ENCODE results near the gene KLF11.
"Not testable (repeated sequence)": the region's sequence is repeated elsewhere in the genome, so short reads cannot be mapped to it uniquely, and the experiment has no call there.

KLF11 gene

DNA sequence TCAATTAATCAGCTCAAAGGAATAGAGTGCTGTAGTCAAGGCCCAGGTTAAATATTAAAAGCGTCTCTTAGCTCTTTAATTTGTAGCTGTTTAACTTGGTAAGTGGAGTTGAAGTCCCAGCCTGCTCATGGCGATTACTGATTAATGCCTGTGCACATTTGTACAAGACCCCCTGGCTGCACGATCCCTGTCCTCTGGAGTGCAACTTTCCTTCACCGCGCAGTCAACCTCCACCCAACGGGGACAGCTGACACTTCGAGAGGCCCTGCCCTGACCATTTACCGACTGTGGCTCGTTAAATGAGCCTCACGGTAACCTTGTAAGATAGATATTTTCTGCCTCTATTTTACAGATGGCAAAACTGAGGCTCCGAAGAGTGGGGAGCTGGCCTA, 42.3 kb downstream of the KLF11 start:
- TF ChIP-seq CTCF (IDR thresholded peaks at IDR 0.05; ENCODE audit: low read length, missing control alignments): no peak
- H3K4me3 ChIP-seq (replicated peaks; ENCODE audit: low read depth, low read length): no peak overlapping the region
- DNase-seq (ENCODE audit: low read depth): no peak

GRCh38 chr2:10086950-10087349, 43.6 kb downstream of the KLF11 start:
- no peak for TF ChIP-seq CTCF (IDR thresholded peaks at IDR 0.05; ENCODE audit: low read length, missing control alignments)
- no peak overlapping the region for H3K4me3 ChIP-seq (replicated peaks; ENCODE audit: low read depth, low read length)
- DNase-seq (ENCODE audit: low read depth): no peak

GRCh38 chr2:10087360-10087759, 44.0 kb downstream of the KLF11 start:
- H3K4me3 ChIP-seq (replicated peaks; ENCODE audit: low read depth, low read length): no peak overlapping the region
- no peak for DNase-seq (ENCODE audit: low read depth)
- no peak for TF ChIP-seq CTCF (IDR thresholded peaks at IDR 0.05; ENCODE audit: low read length, missing control alignments)

- no peak for TF ChIP-seq CTCF (IDR thresholded peaks at IDR 0.05; ENCODE audit: low read length, missing control alignments)
- DNase-seq (ENCODE audit: low read depth): no peak
- no peak overlapping the region for H3K4me3 ChIP-seq (replicated peaks; ENCODE audit: low read depth, low read length)
Observed at GRCh38 chr2:10089565-10090190, 46.3 kb downstream of the KLF11 start.

- no peak overlapping the region for H3K4me3 ChIP-seq (replicated peaks; ENCODE audit: low read depth, low read length)
Observed at GRCh38 chr2:10091182-10091888, 48.0 kb downstream of the KLF11 start.

DNA sequence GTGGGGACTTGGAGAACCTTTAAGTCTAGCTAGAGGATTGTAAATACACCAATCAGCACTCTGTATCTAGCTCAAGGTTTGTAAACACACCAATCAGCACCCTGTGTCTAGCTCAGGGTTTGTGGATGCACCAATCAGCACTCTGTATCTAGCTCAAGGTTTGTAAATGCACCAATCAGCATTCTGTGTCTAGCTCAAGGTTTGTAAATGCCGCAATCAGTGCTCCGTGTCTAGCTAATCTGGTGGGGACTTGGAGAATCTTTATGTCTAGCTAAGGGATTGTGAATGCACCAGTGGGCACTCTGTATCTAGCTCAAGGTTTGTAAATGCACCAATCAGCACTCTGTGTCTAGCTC, 48.5 kb downstream of the KLF11 start:
- not testable (repeated sequence) for H3K4me3 ChIP-seq (replicated peaks; ENCODE audit: low read depth, low read length); DNase-seq (ENCODE audit: low read depth)

More at GRCh38 chr2:10091182-10091888, 48.0 kb downstream of the KLF11 start:
- no peak for DNase-seq (ENCODE audit: low read depth)
- TF ChIP-seq CTCF (IDR thresholded peaks at IDR 0.05; ENCODE audit: low read length, missing control alignments): no peak

- TF ChIP-seq CTCF (IDR thresholded peaks at IDR 0.05; ENCODE audit: low read length, missing control alignments): no peak
- no peak for DNase-seq (ENCODE audit: low read depth)
- H3K4me3 ChIP-seq (replicated peaks; ENCODE audit: low read depth, low read length): no peak overlapping the region
Observed at GRCh38 chr2:10094271-10094814, 51.0 kb downstream of the KLF11 start.

Data from fibroblast of pulmonary artery (primary cell).